Large intestine (tissue), 3 donors: ENCODE measurements around the gene DCP1B. TPM values are rescaled to one million over a fixed set of nuclear protein-coding genes. Genes with fewer than 3 reads are reported as not detected.

Source experiments
- DNase-seq, 2 donors: peaks; one replicate each; pipeline versions ENCODE4 v3.0.0 to v3.0.0-alpha.2; 2013
- H3K27ac ChIP-seq: one replicate; pipeline ENCODE4 v1.5.1; 2013; ENCODE audit warnings: low read length
- H3K27me3 ChIP-seq: 2 replicates; pipeline ENCODE4 v1.6.1; 2013; ENCODE audit warnings: low read length; ENCODE audit not compliant: control insufficient read depth, insufficient read depth
- H3K36me3 ChIP-seq: 2 replicates; pipeline ENCODE4 v1.6.1; 2013; ENCODE audit warnings: low read length; ENCODE audit not compliant: control insufficient read depth, insufficient read depth
- H3K4me1 ChIP-seq: one replicate; pipeline ENCODE4 v1.6.1; 2013; ENCODE audit warnings: low read length; ENCODE audit not compliant: control insufficient read depth, insufficient read depth
- H3K4me3 ChIP-seq: one replicate; pipeline ENCODE4 v1.5.1; 2013; ENCODE audit warnings: low read length
- H3K9me3 ChIP-seq: one replicate; pipeline ENCODE4 v1.6.1; 2013; ENCODE audit warnings: mild to moderate bottlenecking, low read depth, low read length, moderate library complexity; ENCODE audit not compliant: control insufficient read depth
- WGBS: methylation state at CpG from one replicate; pipeline ENCODE4 v1.1.5; 2013; ENCODE audit warnings: low lambda C conversion rate; ENCODE audit not compliant: insufficient coverage; 5-methylcytosine and 5-hydroxymethylcytosine counted together
- polyA plus RNA-seq: library from polyadenylated mRNA; unstranded; fragments of 120-200 nt; gene quantifications from one replicate; pipeline ENCODE4 v1.2.1, GENCODE V29; 2013

Gene DCP1B
- polyA plus RNA-seq, 1 donor: 17.2 TPM

DNA sequence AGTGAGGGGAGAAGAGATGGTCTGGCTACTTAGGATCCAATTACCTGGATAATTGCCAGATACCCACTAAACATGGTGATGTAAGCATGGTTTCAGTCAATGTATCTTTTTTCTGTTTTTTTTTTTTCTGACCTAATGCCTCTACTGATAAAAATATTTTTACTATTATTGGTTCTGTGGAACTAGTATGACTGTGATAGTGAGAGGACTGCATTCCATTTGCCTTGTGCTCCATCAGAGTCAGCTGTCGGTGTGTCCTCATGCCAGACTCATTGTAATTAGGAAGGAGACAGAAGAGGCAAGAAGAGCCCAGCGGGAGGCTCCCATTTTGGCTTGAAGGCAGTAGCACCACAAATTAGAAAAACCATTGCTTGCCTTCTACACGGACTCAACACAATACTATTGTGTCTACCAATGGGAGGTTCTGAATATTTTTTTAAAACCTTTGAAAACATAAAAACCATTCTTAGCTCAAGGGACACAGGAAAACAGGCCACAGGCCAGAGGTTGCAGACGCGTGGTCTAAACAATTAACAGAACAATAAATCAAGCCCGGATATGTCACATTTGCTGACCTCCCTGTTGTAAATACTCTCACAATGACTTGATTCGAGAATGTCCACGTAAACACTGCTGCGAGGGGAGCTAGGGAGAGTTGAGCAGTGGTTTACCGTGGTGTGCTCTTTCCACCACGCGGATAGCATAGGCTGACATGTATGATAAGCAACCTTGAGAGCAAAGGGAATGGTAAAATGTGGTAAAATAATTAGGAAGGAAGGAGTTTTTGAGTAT is 13.5 kb upstream of the DCP1B start:
- Histone ChIP-seq H3K27me3 (peaks cover 7% of the 10 kb centered on the region), H3K4me1 (no peaks in the 10 kb centered on the region), H3K36me3 (no peaks in the 10 kb centered on the region), H3K4me3 (no peak overlapping the region), H3K9me3 (no peaks in the 10 kb centered on the region), H3K27ac (no peak overlapping the region)
- WGBS: 40% methylated on average over 2 of the region's 12 CpGs
- DNase-seq: no peak

GRCh38 chr12:2016862-2017545 is 12.7 kb upstream of the DCP1B start:
- DNase-seq: no peak
- Histone ChIP-seq H3K36me3 (no peaks in the 10 kb centered on the region), H3K9me3 (no peaks in the 10 kb centered on the region), H3K27ac (no peak overlapping the region), H3K27me3 (peaks cover 7% of the 10 kb centered on the region), H3K4me3 (no peak overlapping the region), H3K4me1 (no peaks in the 10 kb centered on the region)
- 90% methylated on average over 6 of the region's 9 CpGs for WGBS

- peak overlapping the region; percentile 12 for H3K27ac ChIP-seq
These were observed 10.0 kb upstream of the DCP1B start for GRCh38 chr12:2014231-2014630.

GRCh38 chr12:2013527-2014223 is 9.4 kb upstream of the DCP1B start:
- Histone ChIP-seq H3K27me3 (peaks cover 4% of the 10 kb centered on the region), H3K36me3 (no peaks in the 10 kb centered on the region), H3K27ac (no peak overlapping the region), H3K9me3 (no peaks in the 10 kb centered on the region), H3K4me3 (no peak overlapping the region), H3K4me1 (no peaks in the 10 kb centered on the region)
- WGBS: 67% methylated on average over 1 of the region's 4 CpGs
- DNase-seq: peak in 1 of 2 donors; percentile 30

More at GRCh38 chr12:2014231-2014630, 10.0 kb upstream of the DCP1B start:
- H3K4me3 ChIP-seq: no peak overlapping the region
- no CpG with 5 or more reads among the region's 4 CpGs for WGBS
- H3K4me1 ChIP-seq: no peaks in the 10 kb centered on the region
- H3K27me3 ChIP-seq: peaks cover 4% of the 10 kb centered on the region
- H3K36me3 ChIP-seq: no peaks in the 10 kb centered on the region
- no peak for DNase-seq
- H3K9me3 ChIP-seq: no peaks in the 10 kb centered on the region

DNA sequence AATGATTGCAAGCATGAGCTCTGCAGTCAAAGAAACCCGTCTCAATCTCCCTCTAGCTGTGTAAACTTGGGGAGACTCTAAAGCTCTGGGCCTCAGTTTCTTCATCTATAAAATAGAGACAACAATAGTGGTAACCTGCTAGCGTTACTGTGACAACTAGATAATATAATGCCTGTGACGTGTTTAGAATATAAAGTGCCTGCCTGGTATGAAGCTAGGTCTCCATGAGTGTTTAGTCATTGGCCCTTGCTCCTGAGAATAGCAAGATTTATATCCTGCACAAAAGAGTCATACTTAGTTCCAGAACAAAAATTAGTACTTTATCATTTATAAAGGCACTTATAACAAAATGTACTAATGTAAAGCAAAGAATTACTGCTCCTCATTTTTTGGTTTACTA is 8.8 kb upstream of the DCP1B start:
- no peaks in the 10 kb centered on the region for H3K4me1 ChIP-seq
- no peaks in the 10 kb centered on the region for H3K36me3 ChIP-seq
- H3K9me3 ChIP-seq: no peaks in the 10 kb centered on the region
- no peak overlapping the region for H3K27ac ChIP-seq
- WGBS: no CpG with 5 or more reads among the region's 3 CpGs
- no peak overlapping the region for H3K4me3 ChIP-seq
- no peak for DNase-seq
- no peaks in the 10 kb centered on the region for H3K27me3 ChIP-seq

DNA sequence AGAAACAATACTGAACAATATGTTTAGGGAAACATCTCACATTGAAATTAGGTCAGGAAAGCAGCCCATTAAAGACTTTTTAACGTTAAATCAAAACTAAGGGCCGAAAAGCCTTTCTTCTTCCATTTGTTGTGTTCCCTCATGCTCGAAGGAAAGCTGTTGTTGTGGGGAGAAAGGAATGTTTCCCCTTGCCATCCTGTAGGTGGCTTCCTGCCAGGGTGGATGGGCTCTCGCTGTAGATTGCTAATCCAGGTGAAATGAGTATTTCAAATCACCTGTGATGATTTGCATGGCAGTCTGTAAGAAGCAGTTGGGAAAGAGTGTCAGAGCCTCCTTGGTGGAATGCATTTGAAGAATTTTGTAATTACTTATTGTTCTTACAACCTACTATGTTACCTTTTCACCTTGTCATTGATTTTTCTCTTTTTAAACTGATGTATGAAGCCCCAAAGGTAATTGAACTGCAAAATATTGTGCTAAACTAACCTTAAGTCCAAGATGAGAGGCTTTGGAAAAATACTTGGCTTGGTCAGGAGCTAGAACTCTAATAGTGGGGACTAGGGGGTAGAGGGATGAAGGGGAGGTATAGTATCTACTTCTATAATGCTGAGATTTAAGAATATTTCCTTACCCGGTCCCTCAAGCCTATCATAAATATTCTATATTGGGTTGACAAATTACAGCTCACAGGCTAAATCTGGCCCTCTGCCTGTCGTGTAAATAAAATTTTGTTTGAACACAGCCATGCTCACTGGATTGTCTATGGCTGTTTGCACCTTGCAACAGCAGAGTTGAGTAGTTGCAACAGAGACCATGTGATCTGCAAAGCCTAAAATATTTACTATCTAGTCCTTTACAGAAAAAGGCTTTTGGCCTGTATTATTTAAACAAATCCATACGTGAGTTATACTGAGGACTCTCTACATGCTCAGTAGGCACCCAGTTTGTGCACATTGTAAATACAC is 7.7 kb upstream of the DCP1B start:
- no peak overlapping the region for H3K27ac ChIP-seq
- 60% methylated on average over 1 of the region's 7 CpGs for WGBS
- no peaks in the 10 kb centered on the region for H3K27me3 ChIP-seq
- no peak for DNase-seq
- no peaks in the 10 kb centered on the region for H3K36me3 ChIP-seq
- no peak overlapping the region for H3K4me3 ChIP-seq
- no peaks in the 10 kb centered on the region for H3K9me3 ChIP-seq
- no peaks in the 10 kb centered on the region for H3K4me1 ChIP-seq

DNA sequence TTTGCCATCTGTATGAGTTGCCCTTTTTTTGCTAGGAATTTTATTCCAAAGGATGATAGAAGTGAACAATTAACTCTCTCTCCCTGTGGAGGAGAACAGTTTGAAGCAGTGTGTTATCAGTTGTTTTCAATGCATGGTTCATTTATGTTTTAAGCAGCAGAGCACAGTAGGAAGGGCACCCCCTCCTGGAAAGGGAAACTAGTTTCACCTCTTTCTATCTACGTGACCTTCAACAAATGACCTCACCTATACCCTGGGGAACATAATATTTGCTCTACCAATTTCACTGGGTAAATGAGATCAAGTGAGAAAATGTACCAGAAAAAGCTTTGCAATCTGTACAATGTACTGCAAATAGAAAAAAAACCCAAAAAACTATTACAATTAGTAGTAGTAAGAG is 5.4 kb upstream of the DCP1B start:
- Histone ChIP-seq H3K27me3 (no peaks in the 10 kb centered on the region), H3K9me3 (no peaks in the 10 kb centered on the region), H3K4me1 (peaks cover 3% of the 10 kb centered on the region), H3K36me3 (no peaks in the 10 kb centered on the region), H3K4me3 (no peak overlapping the region), H3K27ac (no peak overlapping the region)
- no CpG with 5 or more reads among the region's 1 CpG for WGBS
- DNase-seq: no peak

GRCh38 chr12:2008677-2009076 is 4.4 kb upstream of the DCP1B start:
- Histone ChIP-seq H3K9me3 (no peaks in the 10 kb centered on the region), H3K4me1 (peaks cover 4% of the 10 kb centered on the region), H3K36me3 (no peaks in the 10 kb centered on the region), H3K27ac (no peak overlapping the region), H3K4me3 (no peak overlapping the region), H3K27me3 (no peaks in the 10 kb centered on the region)
- WGBS: 100% methylated on average over 2 of the region's 5 CpGs
- no peak for DNase-seq

- DNase-seq: no peak
- peak overlapping the region; percentile 95 for H3K4me3 ChIP-seq
These were observed 563 bp downstream of the DCP1B start for GRCh38 chr12:2003676-2004112.

More at GRCh38 chr12:2003676-2004112, 563 bp downstream of the DCP1B start:
- peaks cover 4% of the 10 kb centered on the region for H3K4me1 ChIP-seq
- no peaks in the 10 kb centered on the region for H3K9me3 ChIP-seq
- H3K27me3 ChIP-seq: no peaks in the 10 kb centered on the region
- WGBS: 0% methylated on average over 2 of the region's 13 CpGs
- H3K36me3 ChIP-seq: no peaks in the 10 kb centered on the region
- peak overlapping the region; percentile 91 for H3K27ac ChIP-seq
